Parathyroid adenoma (tissue), 2 donors: ENCODE measurements around the gene SIRPB2.

Experiments
- H2AFZ ChIP-seq: fragments of 300-600 bp; sonication (generic); one replicate; pipeline ENCODE4 v1.7.0; 2017; ENCODE audit warnings: antibody characterized with exemption, mild to moderate bottlenecking
- H3K27ac ChIP-seq: fragments of 300-600 bp; sonication (generic); one replicate; pipeline ENCODE4 v1.7.0; 2017
- H3K27me3 ChIP-seq: fragments of 300-600 bp; sonication (generic); one replicate; pipeline ENCODE4 v1.7.0; 2017; ENCODE audit warnings: low read length; ENCODE audit not compliant: control insufficient read depth, insufficient read depth
- H3K36me3 ChIP-seq: fragments of 300-600 bp; sonication (generic); one replicate; pipeline ENCODE4 v1.7.0; 2017; ENCODE audit warnings: low read length; ENCODE audit not compliant: control insufficient read depth, insufficient read depth
- H3K4me1 ChIP-seq: fragments of 300-600 bp; sonication (generic); one replicate; pipeline ENCODE4 v1.7.0; 2017; ENCODE audit warnings: control low read depth
- H3K4me2 ChIP-seq: fragments of 300-600 bp; sonication (generic); one replicate; pipeline ENCODE4 v1.7.0; 2017; ENCODE audit warnings: low read length
- H3K4me3 ChIP-seq: fragments of 300-600 bp; sonication (generic); one replicate; pipeline ENCODE4 v1.7.0; 2017; ENCODE audit warnings: low read depth, low read length
- H3K79me2 ChIP-seq: fragments of 300-600 bp; sonication (generic); one replicate; pipeline ENCODE4 v1.7.0; 2017; ENCODE audit warnings: control low read depth
- H3K9ac ChIP-seq: fragments of 300-600 bp; sonication (generic); one replicate; pipeline ENCODE4 v1.7.0; 2017; ENCODE audit warnings: mild to moderate bottlenecking
- H3K9me3 ChIP-seq: fragments of 300-600 bp; sonication (generic); one replicate; pipeline ENCODE4 v1.7.0; 2017; ENCODE audit warnings: low read length; ENCODE audit not compliant: control insufficient read depth
- TF ChIP-seq, protein P1 (sequence below): fragments of 300-600 bp; sonication (generic); IDR thresholded peaks from one replicate; pipeline ENCODE4 v1.7.0; 2017; ENCODE audit warnings: antibody characterized with exemption, mild to moderate bottlenecking
- donor health status: primary hyperparathyroidism.

Gene SIRPB2

DNA sequence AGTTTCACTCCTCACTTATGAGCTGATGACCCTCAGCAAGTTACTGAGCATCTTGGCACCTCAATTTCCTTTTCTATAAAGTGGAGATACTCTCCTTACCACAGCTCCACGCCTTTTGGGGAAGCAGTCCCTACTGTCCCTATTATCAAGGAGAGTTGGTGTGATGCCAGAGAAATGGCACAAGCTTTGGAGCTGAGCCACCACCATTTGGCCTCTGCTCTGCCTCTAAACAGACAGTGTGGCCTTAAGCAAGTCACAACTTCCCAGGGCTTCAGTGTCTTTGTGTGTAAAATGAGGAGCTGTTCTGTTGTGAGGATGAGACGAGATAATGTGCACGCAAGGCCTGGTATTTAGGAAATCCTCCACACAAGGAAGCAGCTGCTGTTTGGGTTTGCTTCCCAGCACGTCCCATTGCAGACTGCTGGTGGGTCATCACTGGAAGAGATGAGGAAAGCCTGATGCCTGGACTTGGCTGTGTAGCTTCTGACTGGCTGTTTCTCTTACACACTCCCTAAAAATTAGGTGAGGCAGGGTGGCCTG lies 43.1 kb downstream of the SIRPB2 start:
- no peaks in the 10 kb centered on the region for H3K27me3 ChIP-seq
- TF ChIP-seq, protein P1, sequence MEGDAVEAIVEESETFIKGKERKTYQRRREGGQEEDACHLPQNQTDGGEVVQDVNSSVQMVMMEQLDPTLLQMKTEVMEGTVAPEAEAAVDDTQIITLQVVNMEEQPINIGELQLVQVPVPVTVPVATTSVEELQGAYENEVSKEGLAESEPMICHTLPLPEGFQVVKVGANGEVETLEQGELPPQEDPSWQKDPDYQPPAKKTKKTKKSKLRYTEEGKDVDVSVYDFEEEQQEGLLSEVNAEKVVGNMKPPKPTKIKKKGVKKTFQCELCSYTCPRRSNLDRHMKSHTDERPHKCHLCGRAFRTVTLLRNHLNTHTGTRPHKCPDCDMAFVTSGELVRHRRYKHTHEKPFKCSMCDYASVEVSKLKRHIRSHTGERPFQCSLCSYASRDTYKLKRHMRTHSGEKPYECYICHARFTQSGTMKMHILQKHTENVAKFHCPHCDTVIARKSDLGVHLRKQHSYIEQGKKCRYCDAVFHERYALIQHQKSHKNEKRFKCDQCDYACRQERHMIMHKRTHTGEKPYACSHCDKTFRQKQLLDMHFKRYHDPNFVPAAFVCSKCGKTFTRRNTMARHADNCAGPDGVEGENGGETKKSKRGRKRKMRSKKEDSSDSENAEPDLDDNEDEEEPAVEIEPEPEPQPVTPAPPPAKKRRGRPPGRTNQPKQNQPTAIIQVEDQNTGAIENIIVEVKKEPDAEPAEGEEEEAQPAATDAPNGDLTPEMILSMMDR = no peak
- no peaks in the 10 kb centered on the region for H3K36me3 ChIP-seq
- no peak overlapping the region for H3K9ac ChIP-seq
- H3K9me3 ChIP-seq = no peaks in the 10 kb centered on the region
- peaks cover 4% of the 10 kb centered on the region for H3K79me2 ChIP-seq
- H3K4me2 ChIP-seq = no peak overlapping the region
- no peak overlapping the region for H3K27ac ChIP-seq
- H2AFZ ChIP-seq = no peak overlapping the region
- H3K4me1 ChIP-seq = no peaks in the 10 kb centered on the region
- no peak overlapping the region for H3K4me3 ChIP-seq

DNA sequence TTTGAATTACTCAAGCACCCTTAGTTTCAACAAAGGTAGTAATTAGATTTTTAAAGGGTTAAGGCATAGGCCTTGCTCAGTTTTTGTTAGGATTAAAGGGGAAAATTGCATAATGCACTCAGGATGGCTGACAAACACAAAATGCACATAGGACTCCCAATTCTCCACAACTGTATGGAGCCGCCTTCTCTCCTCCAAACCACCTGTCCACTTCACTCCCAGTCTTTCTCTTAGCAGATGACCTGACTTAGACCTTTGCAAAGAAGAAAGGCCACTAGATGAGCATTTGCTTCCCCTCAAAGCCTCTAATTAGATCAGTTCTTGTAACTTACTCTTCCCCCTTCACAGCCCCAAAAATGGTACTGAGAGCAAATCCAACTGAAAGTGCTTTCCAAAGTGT lies 44.7 kb downstream of the SIRPB2 start:
- H3K36me3 ChIP-seq = no peaks in the 10 kb centered on the region
- H3K27ac ChIP-seq = no peak overlapping the region
- H2AFZ ChIP-seq = no peak overlapping the region
- H3K4me2 ChIP-seq = no peak overlapping the region
- TF ChIP-seq, protein P1 = no peak
- peaks cover 3% of the 10 kb centered on the region for H3K79me2 ChIP-seq
- H3K9ac ChIP-seq = no peak overlapping the region
- no peaks in the 10 kb centered on the region for H3K9me3 ChIP-seq
- H3K4me1 ChIP-seq = no peaks in the 10 kb centered on the region
- H3K27me3 ChIP-seq = no peaks in the 10 kb centered on the region
- H3K4me3 ChIP-seq = no peak overlapping the region

DNA sequence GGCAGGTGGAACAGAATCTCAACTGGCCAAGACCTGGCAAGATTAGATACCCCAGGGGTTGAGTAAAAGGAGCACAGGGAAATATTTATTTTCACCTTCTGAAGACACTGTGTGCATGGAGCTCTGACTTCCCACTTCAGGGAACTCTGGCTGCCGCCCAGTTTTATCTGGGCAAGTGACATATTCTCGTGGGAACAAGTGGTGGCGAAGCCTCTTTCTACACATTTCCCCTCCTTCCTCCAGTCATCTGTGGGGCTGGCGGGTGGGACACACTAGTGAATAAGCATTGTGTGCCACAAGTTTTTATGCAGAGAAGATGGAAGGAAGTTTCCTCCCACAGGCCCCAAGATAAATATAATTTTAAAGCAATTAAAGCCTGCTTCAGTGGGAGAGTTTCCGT lies 48.1 kb downstream of the SIRPB2 start:
- no peaks in the 10 kb centered on the region for H3K36me3 ChIP-seq
- no peak overlapping the region for H3K27ac ChIP-seq
- H3K79me2 ChIP-seq = no peaks in the 10 kb centered on the region
- TF ChIP-seq, protein P1 = no peak
- H2AFZ ChIP-seq = no peak overlapping the region
- no peaks in the 10 kb centered on the region for H3K9me3 ChIP-seq
- no peak overlapping the region for H3K4me2 ChIP-seq
- no peaks in the 10 kb centered on the region for H3K27me3 ChIP-seq
- no peaks in the 10 kb centered on the region for H3K4me1 ChIP-seq
- H3K9ac ChIP-seq = no peak overlapping the region
- no peak overlapping the region for H3K4me3 ChIP-seq

DNA sequence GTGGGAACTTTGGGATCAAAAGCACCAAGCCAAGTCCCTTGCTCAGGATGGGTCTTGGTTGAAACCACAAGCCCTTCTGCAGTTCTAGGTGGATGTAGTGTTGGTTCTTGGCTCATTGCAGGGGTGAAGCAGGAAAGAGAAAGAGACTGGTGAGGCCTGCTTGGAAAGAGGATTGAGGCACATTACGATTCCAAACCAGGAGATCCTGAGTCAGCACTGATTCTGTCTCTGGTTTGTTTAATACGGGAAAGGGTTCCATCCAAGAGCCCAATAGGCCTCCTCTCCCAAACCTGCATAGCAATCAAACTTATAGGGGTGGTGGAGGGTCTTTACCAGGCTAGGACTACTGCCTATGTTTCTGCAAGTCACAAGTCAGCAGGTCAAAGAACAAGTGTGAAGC lies 48.9 kb downstream of the SIRPB2 start:
- Histone ChIP-seq H3K9me3 (no peaks in the 10 kb centered on the region), H3K36me3 (no peaks in the 10 kb centered on the region), H3K4me2 (no peak overlapping the region), H3K4me3 (no peak overlapping the region), H3K27ac (no peak overlapping the region), H3K27me3 (no peaks in the 10 kb centered on the region), H2AFZ (no peak overlapping the region), H3K79me2 (no peaks in the 10 kb centered on the region), H3K9ac (no peak overlapping the region), H3K4me1 (no peaks in the 10 kb centered on the region)
- TF ChIP-seq, protein P1 = no peak

DNA sequence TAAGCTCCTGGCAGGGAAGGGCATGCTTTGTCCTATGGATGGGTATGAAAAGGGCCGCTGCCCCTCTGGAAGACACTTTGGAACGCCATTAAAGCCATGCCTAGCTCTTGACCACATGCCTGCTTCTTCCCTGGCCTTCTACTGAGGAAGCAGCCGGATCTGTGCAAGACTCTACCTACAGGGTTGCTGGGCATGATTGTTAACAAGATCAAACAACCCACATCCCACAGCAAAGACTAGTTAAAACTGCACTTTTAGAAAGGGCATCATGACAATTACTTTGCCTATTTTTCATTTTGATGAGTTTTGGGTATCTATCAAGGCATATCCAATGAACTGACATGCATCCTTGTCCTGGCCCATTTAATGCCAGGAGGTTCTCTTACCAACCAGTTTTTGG lies 50.1 kb downstream of the SIRPB2 start:
- H2AFZ ChIP-seq = no peak overlapping the region
- no peaks in the 10 kb centered on the region for H3K36me3 ChIP-seq
- H3K27me3 ChIP-seq = no peaks in the 10 kb centered on the region
- H3K9ac ChIP-seq = no peak overlapping the region
- TF ChIP-seq, protein P1 = no peak
- no peak overlapping the region for H3K27ac ChIP-seq
- no peak overlapping the region for H3K4me3 ChIP-seq
- H3K4me2 ChIP-seq = no peak overlapping the region
- no peaks in the 10 kb centered on the region for H3K4me1 ChIP-seq
- no peaks in the 10 kb centered on the region for H3K9me3 ChIP-seq
- H3K79me2 ChIP-seq = no peaks in the 10 kb centered on the region
